GM12874 (cell line): ENCODE results near the gene TNRC6C.

Experiments
- TF ChIP-seq, protein P1 (sequence below): IDR thresholded peaks from 2 replicates; pipeline ENCODE4 v1.5.1; 2011; ENCODE audit warnings: low read depth, mild to moderate bottlenecking, control low read depth, low read length, moderate library complexity; ENCODE audit not compliant: insufficient read depth

TNRC6C gene

GRCh38 chr17:78130090-78130436 is 171.6 kb downstream of the TNRC6C start:
- TF ChIP-seq, protein P1, sequence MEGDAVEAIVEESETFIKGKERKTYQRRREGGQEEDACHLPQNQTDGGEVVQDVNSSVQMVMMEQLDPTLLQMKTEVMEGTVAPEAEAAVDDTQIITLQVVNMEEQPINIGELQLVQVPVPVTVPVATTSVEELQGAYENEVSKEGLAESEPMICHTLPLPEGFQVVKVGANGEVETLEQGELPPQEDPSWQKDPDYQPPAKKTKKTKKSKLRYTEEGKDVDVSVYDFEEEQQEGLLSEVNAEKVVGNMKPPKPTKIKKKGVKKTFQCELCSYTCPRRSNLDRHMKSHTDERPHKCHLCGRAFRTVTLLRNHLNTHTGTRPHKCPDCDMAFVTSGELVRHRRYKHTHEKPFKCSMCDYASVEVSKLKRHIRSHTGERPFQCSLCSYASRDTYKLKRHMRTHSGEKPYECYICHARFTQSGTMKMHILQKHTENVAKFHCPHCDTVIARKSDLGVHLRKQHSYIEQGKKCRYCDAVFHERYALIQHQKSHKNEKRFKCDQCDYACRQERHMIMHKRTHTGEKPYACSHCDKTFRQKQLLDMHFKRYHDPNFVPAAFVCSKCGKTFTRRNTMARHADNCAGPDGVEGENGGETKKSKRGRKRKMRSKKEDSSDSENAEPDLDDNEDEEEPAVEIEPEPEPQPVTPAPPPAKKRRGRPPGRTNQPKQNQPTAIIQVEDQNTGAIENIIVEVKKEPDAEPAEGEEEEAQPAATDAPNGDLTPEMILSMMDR: no peak

DNA sequence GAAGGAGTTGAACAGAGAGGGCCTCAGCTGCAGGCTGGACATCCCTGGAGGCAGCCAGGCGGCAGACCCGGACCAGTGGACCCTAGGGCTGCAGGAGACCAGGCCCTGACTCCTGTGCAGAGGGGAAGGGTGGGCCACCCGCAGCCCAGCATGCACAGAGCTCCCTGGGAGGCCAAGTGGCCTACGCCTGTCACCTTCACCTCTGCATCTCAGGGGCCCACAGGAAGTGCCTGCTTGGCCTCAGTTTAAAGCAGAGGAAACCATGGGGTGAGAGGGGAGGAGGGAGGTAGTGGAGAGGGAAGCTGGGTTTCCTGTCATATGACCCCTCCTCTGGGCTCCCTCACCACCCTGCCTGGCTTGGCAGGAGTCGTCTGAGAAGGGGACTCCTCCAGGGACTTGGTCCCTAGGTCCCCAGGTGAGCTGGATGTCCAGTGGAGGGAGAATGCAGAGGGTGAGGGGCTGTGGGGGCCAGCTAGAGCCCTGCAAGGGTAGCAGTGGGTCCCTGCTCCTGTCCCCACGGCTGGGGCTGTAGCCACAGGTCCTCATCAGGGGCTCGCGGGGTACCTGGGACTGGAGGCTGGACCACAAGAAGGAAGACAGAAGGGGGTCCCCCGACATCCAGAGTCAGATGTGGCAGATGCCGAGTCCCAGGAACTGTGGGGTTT is 172.1 kb downstream of the TNRC6C start, which contains the start of gene TMC8:
TSS of gene TMC8 (plus strand) at position 335 of the 665 bp plus-strand sequence. CDS start 818 bp downstream, outside the sequence.
- TF ChIP-seq, protein P1: no peak

GRCh38 chr17:78131172-78132083 is 172.9 kb downstream of the TNRC6C start:
- TF ChIP-seq, protein P1: no peak

DNA sequence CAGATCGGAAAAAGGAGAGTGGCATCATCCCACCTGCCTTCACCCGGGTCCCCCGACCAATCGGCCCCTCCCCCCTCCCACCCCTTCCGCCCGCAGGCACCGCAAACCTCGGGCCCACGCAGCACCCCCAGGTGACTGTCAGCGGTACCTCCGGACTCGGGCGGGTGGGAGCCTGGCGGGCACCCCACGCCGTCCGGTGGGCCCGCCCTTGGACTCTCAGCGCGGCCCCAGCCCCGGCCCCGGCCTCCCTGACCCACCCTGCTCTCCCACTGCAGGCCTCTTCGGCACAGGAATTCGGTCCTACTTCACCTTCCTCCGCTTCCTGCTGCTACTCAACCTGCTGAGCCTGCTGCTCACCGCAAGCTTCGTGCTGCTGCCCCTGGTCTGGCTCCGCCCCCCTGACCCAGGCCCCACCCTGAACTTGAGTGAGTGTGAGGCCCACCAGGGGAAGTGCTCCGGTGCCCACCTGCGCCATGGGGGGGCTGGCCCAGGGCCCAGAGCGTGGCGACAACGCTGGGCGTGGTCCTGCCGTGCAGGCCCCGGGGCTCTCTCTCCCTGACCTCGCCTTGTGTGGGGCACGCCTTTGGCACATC is 173.7 kb downstream of the TNRC6C start:
- TF ChIP-seq, protein P1: no peak

DNA sequence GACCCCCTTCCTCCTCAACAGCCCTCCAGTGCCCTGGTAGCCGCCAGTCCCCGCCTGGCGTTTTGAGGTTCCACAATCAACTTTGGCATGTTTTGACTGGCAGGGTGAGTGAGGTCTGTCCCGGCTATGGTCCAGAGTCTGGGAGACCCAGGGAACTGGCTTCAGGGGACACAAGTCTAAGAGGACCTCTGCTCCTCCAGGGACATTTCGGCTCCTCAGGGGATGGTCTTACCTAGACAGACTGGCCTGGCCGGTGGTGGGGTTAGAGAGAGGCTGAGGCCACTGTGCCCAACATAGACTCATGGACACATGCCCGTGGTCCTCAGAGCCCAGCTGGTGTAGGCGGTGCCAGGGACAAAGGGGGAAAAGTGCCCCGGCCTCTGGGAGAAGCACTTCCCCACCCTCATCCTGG is 174.3 kb downstream of the TNRC6C start:
- TF ChIP-seq, protein P1: no peak

DNA sequence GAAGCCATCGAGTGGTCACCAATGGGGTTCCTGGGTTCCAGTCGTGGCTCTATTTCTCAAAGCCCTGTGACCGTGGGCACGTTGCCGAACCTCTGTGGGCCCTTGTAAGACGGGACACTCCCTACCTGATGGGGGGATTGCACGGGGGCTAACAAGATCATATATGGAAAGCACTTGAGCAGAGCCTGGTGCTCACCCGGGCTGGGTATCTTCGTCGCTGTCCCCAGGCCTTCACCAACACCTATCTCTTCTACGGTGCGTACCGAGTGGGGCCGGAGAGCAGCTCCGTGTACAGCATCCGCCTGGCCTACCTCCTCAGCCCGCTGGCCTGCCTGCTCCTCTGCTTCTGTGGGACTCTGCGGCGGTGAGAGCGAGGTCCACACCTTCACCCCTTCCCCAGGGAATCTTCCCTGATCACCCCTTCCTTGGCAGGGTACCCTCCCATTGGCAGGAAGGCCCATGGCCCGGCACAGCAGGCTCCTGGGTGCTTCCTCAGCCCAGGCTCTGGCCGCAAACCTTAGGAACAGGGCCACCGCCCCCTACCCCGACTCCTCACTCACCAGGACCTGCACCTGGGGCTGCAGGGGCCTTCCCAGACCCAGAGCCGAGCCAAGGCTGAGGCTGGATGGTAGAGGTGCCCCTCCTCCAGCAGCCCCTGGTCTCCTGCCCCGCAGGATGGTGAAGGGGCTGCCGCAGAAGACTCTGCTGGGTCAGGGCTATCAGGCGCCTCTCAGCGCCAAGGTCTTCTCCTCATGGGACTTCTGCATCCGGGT is 174.9 kb downstream of the TNRC6C start:
- TF ChIP-seq, protein P1: no peak
